Glomerular endothelial cell (primary cell): Measurements from ENCODE around the gene LRRC57. TPM values are rescaled to one million over a fixed set of nuclear protein-coding genes. Genes with fewer than 3 reads are reported as not detected.
"Not testable (repeated sequence)": the region's sequence is repeated elsewhere in the genome, so short reads cannot be mapped to it uniquely, and the experiment has no call there.

Experiments
- DNase-seq: peaks from one replicate; pipeline ENCODE4 v3.0.0-alpha.2; 2011; ENCODE audit warnings: low read depth, low spot score; ENCODE audit errors: extremely low read depth
- total RNA-seq: library from RNA; depleted of rRNA; stranded (reverse); fragments of >200 nt; gene quantifications from 2 replicates; pipeline ENCODE4 v1.2.3, GENCODE V29; 2015

LRRC57 gene
- 18.8 and 26.3 TPM in 2 replicates for total RNA-seq

GRCh38 chr15:42548249-42549031, at the start of gene LRRC57, which contains the start of gene HAUS2:
Gene LRRC57 (minus strand): TSS chr15:42548793. CDS start chr15:42548434, 359 bp downstream.
Gene HAUS2 (plus strand): TSS chr15:42548838. CDS start chr15:42548873, 35 bp downstream.
- peak; percentile 36 for DNase-seq

GRCh38 chr15:42595626-42596240, 47.1 kb upstream of the LRRC57 start:
- no peak for DNase-seq

GRCh38 chr15:42594095-42594494, 45.5 kb upstream of the LRRC57 start:
- no peak for DNase-seq

- no peak for DNase-seq
Measured at GRCh38 chr15:42593143-42593542, 44.5 kb upstream of the LRRC57 start.

GRCh38 chr15:42592716-42593115, 44.1 kb upstream of the LRRC57 start:
- no peak for DNase-seq

GRCh38 chr15:42591238-42591934, 42.8 kb upstream of the LRRC57 start:
- no peak for DNase-seq

GRCh38 chr15:42590619-42591237, 42.1 kb upstream of the LRRC57 start:
- no peak for DNase-seq

GRCh38 chr15:42584031-42584765, 35.6 kb upstream of the LRRC57 start:
- DNase-seq = no peak

GRCh38 chr15:42582569-42583375, 34.2 kb upstream of the LRRC57 start:
- DNase-seq = no peak

- no peak for DNase-seq
Measured at GRCh38 chr15:42581272-42581730, 32.7 kb upstream of the LRRC57 start.

- no peak for DNase-seq
Measured at GRCh38 chr15:42578984-42579537, 30.5 kb upstream of the LRRC57 start.

- no peak for DNase-seq
Measured at GRCh38 chr15:42577514-42578031, 29.0 kb upstream of the LRRC57 start.

- no peak for DNase-seq
Measured at GRCh38 chr15:42576776-42577175, 28.2 kb upstream of the LRRC57 start.

- DNase-seq = no peak
Measured at GRCh38 chr15:42576040-42576594, 27.5 kb upstream of the LRRC57 start.

- DNase-seq = peak; percentile 63
Measured at GRCh38 chr15:42575188-42576039, 26.8 kb upstream of the LRRC57 start, which contains the start of gene STARD9. Gene STARD9 (plus strand): TSS chr15:42575606. CDS start chr15:42575716, 110 bp downstream.

GRCh38 chr15:42558739-42559138, 10.1 kb upstream of the LRRC57 start:
- DNase-seq = no peak

GRCh38 chr15:42556550-42557207, 8.1 kb upstream of the LRRC57 start:
- DNase-seq = not testable (repeated sequence)
